HepG2 (cell line): Measurements from ENCODE around the gene ENTPD1. TPM values are rescaled to one million over a fixed set of nuclear protein-coding genes. Genes with fewer than 3 reads are reported as not detected.

Source experiments
- ATAC-seq: fragments of 200-7000 bp; cut with Tn5 transposase; 3 replicates; pipeline ENCODE4 v1.9.1; 2020; ENCODE audit warnings: mild to moderate bottlenecking, moderate library complexity
- BruUV-seq: library from RNA; stranded (reverse); fragments of 400-500 nt; replicated peaks from 2 replicates; lab custom pipeline; 2021; lab: Mats Ljungman, UMichigan
- CTCF ChIA-PET: fragments of 300-600 bp; formaldehyde crosslinking; extraction: SDS; loops from one replicate; lab custom pipeline; 2021; ENCODE audit warnings: low total read pairs, inconsistent platforms, low intra/inter-chr PET ratio; lab: Yijun Ruan, JAX
- POLR2A ChIA-PET: fragments of 350-600 bp; sonication (Branson Sonifier 250); formaldehyde crosslinking; loops from one replicate; lab custom pipeline; 2020; ENCODE audit warnings: antibody characterized with exemption, inconsistent platforms; lab: Yijun Ruan, JAX
- DNase-seq: peaks from one replicate; pipeline ENCODE4 v3.0.0-alpha.2; 2015; ENCODE audit warnings: low spot score
- FAIRE-seq: peaks from 3 replicates; lab custom pipeline; 2011; peaks lifted over from hg19 to GRCh38; lab: Jason Lieb, UNC
- H2AFZ ChIP-seq: one replicate; pipeline ENCODE4 v1.6.1; 2011; ENCODE audit warnings: low read length, inconsistent platforms
- H3K27ac ChIP-seq: fragments of 300-600 bp; 3 replicates; pipeline ENCODE4 v1.8.0; 2011; ENCODE audit warnings: mixed run types, mild to moderate bottlenecking, mixed read lengths, low read length, inconsistent platforms; ENCODE audit not compliant: insufficient read depth; ENCODE audit errors: extremely low read length
- H3K27me3 ChIP-seq, 2 experiments: fragments of 200-600 bp in 1 of 2; 2 replicates in 1 of 2; 3 replicates in 1 of 2; pipeline versions ENCODE4 v1.6.0 to v1.8.0; 2011; ENCODE audit warnings: low read length in 2 of 2, mild to moderate bottlenecking in 2 of 2, moderate library complexity in 2 of 2, inconsistent platforms in 1 of 2; ENCODE audit not compliant: insufficient read depth in 2 of 2, control insufficient read depth in 1 of 2
- H3K36me3 ChIP-seq, 2 experiments: fragments of 200-600 bp in 1 of 2; replicated peaks in 1 of 2; 2 replicates in 1 of 2; 3 replicates in 1 of 2; pipeline versions ENCODE4 v1.5.1 to v1.8.0; 2011; ENCODE audit warnings: low read length in 2 of 2, inconsistent platforms in 1 of 2; ENCODE audit not compliant: insufficient read depth in 2 of 2, control insufficient read depth in 1 of 2
- H3K4me1 ChIP-seq: 2 replicates; pipeline ENCODE4 v1.5.1; 2012; ENCODE audit warnings: low read length, inconsistent platforms; ENCODE audit not compliant: insufficient read depth
- H3K4me2 ChIP-seq: 2 replicates; pipeline ENCODE4 v1.6.0; 2011; ENCODE audit warnings: low read depth, low read length, inconsistent platforms
- H3K4me3 ChIP-seq, 3 experiments: fragments of 200-600 bp in 1 of 3; sonication (generic), shearing (Covaris generic) in 1 of 3; replicated peaks in 1 of 3; 2 replicates each; pipeline ENCODE4 v1.5.1; 2011 to 2016; ENCODE audit warnings: low read length in 3 of 3, inconsistent platforms in 2 of 3, low read depth in 2 of 3, mild to moderate bottlenecking in 2 of 3, control low read depth in 1 of 3, mixed read lengths in 1 of 3; ENCODE audit not compliant: insufficient read depth in 1 of 3
- H3K79me2 ChIP-seq: one replicate; pipeline ENCODE4 v1.6.1; 2011; ENCODE audit warnings: low read length, inconsistent platforms; ENCODE audit not compliant: insufficient read depth
- H3K9ac ChIP-seq: 2 replicates; pipeline ENCODE4 v1.6.0; 2011; ENCODE audit warnings: mild to moderate bottlenecking, low read depth, low read length, inconsistent platforms; ENCODE audit not compliant: insufficient read depth
- H3K9me3 ChIP-seq: 2 replicates; pipeline ENCODE4 v1.5.1; 2012; ENCODE audit warnings: mild to moderate bottlenecking, low read length
- H4K20me1 ChIP-seq: 2 replicates; pipeline ENCODE4 v1.6.0; 2011; ENCODE audit warnings: inconsistent platforms, mild to moderate bottlenecking, low read length, moderate library complexity; ENCODE audit not compliant: insufficient read depth
- AHR ChIP-seq: IDR thresholded peaks from 2 replicates; pipeline ENCODE4 v1.6.1; 2018; ENCODE audit warnings: missing genetic modification reagents, missing compliant biosample characterization
- BORCS8-MEF2B ChIP-seq: sonication (generic); formaldehyde crosslinking; IDR thresholded peaks from 2 replicates; pipeline ENCODE4 v1.8.0; 2022; ENCODE audit warnings: mild to moderate bottlenecking, missing genetic modification reagents
- BRF2 ChIP-seq: sonication (generic); formaldehyde crosslinking; IDR thresholded peaks from 2 replicates; pipeline ENCODE4 v1.8.1; 2022; ENCODE audit warnings: mild to moderate bottlenecking, missing genetic modification reagents
- KDM5A ChIP-seq: fragments of 200-600 bp; sonication (generic); IDR thresholded peaks from 2 replicates; pipeline ENCODE4 v1.7.0; 2018; ENCODE audit warnings: antibody characterized with exemption, mild to moderate bottlenecking, low read length, borderline replicate concordance
- RORA ChIP-seq: sonication (generic); formaldehyde crosslinking; IDR thresholded peaks from 2 replicates; pipeline ENCODE4 v1.5.0; 2020; ENCODE audit warnings: mild to moderate bottlenecking, missing genetic modification reagents, moderate library complexity
- SATB2 ChIP-seq: sonication (generic); formaldehyde crosslinking; IDR thresholded peaks from 2 replicates; pipeline ENCODE4 v1.5.0; 2020; ENCODE audit warnings: missing genetic modification reagents
- SNRNP70 ChIP-seq: fragments of 200-400 bp; formaldehyde crosslinking; IDR thresholded peaks from 2 replicates; pipeline ENCODE4 v1.6.1; 2017; ENCODE audit warnings: mild to moderate bottlenecking, low read depth, low read length, moderate library complexity
- ZNF30 ChIP-seq: sonication (generic); formaldehyde crosslinking; IDR thresholded peaks from 2 replicates; pipeline ENCODE4 v1.5.0; 2020; ENCODE audit warnings: mild to moderate bottlenecking, missing genetic modification reagents
- ZNF33B ChIP-seq: sonication (generic); formaldehyde crosslinking; IDR thresholded peaks from 2 replicates; pipeline ENCODE4 v1.5.1; 2020; ENCODE audit warnings: mild to moderate bottlenecking, missing genetic modification reagents
- ZNF446 ChIP-seq: sonication (generic); formaldehyde crosslinking; IDR thresholded peaks from 2 replicates; pipeline ENCODE4 v1.5.0; 2020; ENCODE audit warnings: mild to moderate bottlenecking, missing genetic modification reagents
- WGBS: methylation state at CpG from one replicate; pipeline ENCODE4 v1.1.6; 2017; ENCODE audit warnings: low lambda C conversion rate; 5-methylcytosine and 5-hydroxymethylcytosine counted together
- in situ Hi-C: cut with HindIII; loops from 2 replicates; pipeline ENCODE4 v1.10.0; 2017; ENCODE audit warnings: low pct_unique_long_range_greater_than_20kb; ENCODE audit not compliant: extremely low pct_ligation_motif_present
- intact Hi-C: fragments of 100-400 bp; cut with micrococcal nuclease; formaldehyde crosslinking; loops from one replicate; pipeline ENCODE4 v1.10.0; 2022; ENCODE audit not compliant: unreplicated experiment
- polyA plus RNA-seq, 8 experiments: library from polyadenylated mRNA; depleted of rRNA in 3 of 8; stranded (reverse) in 7 of 8; unstranded in 1 of 8; fragments of >200 nt; fragmentation: Illumina TruSeq in 4 of 8; extraction: Trizol in 4 of 8; gene quantifications; 2 replicates each; pipeline versions ENCODE4 v1.2.1 to v1.2.3, GENCODE V29; 2011 to 2016; ENCODE audit warnings: low read depth in 4 of 8, missing spikeins in 1 of 8, mixed read lengths in 1 of 8; ENCODE audit not compliant: insufficient read depth in 1 of 8
- total RNA-seq, 5 experiments: library from RNA; depleted of rRNA; stranded (reverse); fragments of >200 nt; fragmentation: Illumina TruSeq; extraction: Trizol; gene quantifications; 2 replicates each; pipeline ENCODE4 v1.2.3, GENCODE V29; 2016; ENCODE audit warnings: low read depth in 1 of 5

Gene ENTPD1
- total and polyA plus RNA-seq, 2 of the 13 experiments (the other 11 are each of a cell fraction or from before 2014, with no cell fraction given) = 0.07 TPM

DNA sequence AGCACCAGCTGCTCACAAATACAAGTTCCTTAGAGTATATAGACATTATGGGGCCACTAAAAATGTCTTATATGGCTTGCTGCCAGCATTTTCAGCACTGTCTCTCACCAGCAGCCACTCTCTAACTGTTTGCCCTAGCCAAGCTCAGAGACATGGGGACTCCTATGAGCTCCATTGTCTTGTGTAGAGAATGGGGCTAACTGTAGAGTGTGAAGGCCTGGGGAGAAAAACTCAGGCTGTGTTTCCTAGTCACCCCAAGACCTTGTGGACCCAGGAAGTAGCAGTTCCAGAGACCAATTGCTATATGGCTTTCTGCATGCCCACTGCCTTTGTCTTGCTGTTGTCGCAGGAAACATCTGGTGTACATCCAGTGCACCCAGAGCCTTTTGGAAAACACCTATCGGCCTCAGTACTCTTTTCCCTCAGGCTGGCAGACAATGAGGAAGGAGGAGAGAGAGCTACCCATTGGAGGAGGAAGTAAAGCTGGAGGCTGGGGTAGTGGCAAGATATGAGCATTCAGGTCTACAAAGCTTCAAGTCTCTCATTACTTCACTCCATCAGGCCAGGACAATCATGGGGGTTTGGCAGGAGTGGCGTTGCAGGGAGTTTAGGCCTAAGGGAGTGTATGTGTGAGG, 28.4 kb downstream of the ENTPD1 start:
- H3K9me3 ChIP-seq = no peaks in the 10 kb centered on the region
- FAIRE-seq (no peak), ATAC-seq (no peak), DNase-seq (no peak)
- no peak overlapping the region for H2AFZ ChIP-seq
- WGBS = 51% methylated on average over 3 of the region's 3 CpGs
- in situ Hi-C loops = no loop called here
- peaks cover 0 to 8% of the 10 kb centered on the region in 2 experiments; a peak in 4 of 5 replicates for H3K27me3 ChIP-seq
- no TSS peak for BruUV-seq
- H4K20me1 ChIP-seq = no peaks in the 10 kb centered on the region
- no peak overlapping the region for H3K4me3 ChIP-seq
- no peak overlapping the region for H3K9ac ChIP-seq
- ChIA-PET POLR2A (no interaction called here), CTCF (no interaction called here)
- H3K4me1 ChIP-seq = no peaks in the 10 kb centered on the region
- no peak overlapping the region for H3K27ac ChIP-seq
- TF ChIP-seq AHR (CRISPR knock-in tag) (no peak), ZNF446 (CRISPR knock-in tag) (no peak), SNRNP70 (no peak), RORA (CRISPR knock-in tag) (no peak), ZNF33B (CRISPR knock-in tag) (no peak), ZNF30 (CRISPR knock-in tag) (no peak), BORCS8-MEF2B (CRISPR knock-in tag) (no peak), KDM5A (no peak), BRF2 (CRISPR knock-in tag) (no peak), SATB2 (CRISPR knock-in tag) (no peak)
- H3K79me2 ChIP-seq = no peaks in the 10 kb centered on the region
- intact Hi-C loops = no loop called here
- no peak overlapping the region for H3K4me2 ChIP-seq
- H3K36me3 ChIP-seq = no peaks in the 10 kb centered on the region
